ENCODE data around the gene KRT38. TPM values are rescaled to one million over a fixed set of nuclear protein-coding genes. Genes with fewer than 3 reads are reported as not detected.

The KRT38 gene
- polyA plus RNA-seq, 1 of the 3 experiments (the other 2 are of a cell fraction): not detected

- no peak within 1 kb of the TSS for H2AFZ ChIP-seq (ENCODE audit: low read depth)
- no peaks in the 10 kb centered on the region for H3K9me2 ChIP-seq
- WGBS (ENCODE audit: low lambda C conversion rate): 78% methylated on average over 1 of the region's 2 CpGs
- H3F3A ChIP-seq (replicated peaks; ENCODE audit: insufficient read depth): no peaks in the 10 kb centered on the region
- no peaks in the 10 kb centered on the region for H4K20me1 ChIP-seq (ENCODE audit: insufficient read depth)
- ChIA-PET POLR2A (no interaction called here), CTCF (interaction anchor here (1.3 to 1.4 kb wide), 2 partner anchors 31 to 68 kb away, joined by 3 to 9 read pairs; no protein-coding TSS in a partner anchor)
- H3K36me3 ChIP-seq (replicated peaks in 1 of 2; ENCODE audit: control insufficient read depth in 1 of 2, insufficient read depth in 2 of 2, low read length in 1 of 2): no peaks in the 10 kb centered on the region
- no peak within 1 kb of the TSS for H3K4me2 ChIP-seq
- no peaks in the 10 kb centered on the region for H3K27me3 ChIP-seq (ENCODE audit: insufficient read depth)
- no peak within 1 kb of the TSS for H3K4me3 ChIP-seq (ENCODE audit: low read depth in 2 of 2, low read length in 1 of 2)
- no peaks in the 10 kb centered on the region for H3K79me2 ChIP-seq (ENCODE audit: insufficient read depth)
- H3K4me1 ChIP-seq (ENCODE audit: control insufficient read depth in 1 of 2, insufficient read depth in 2 of 2, low read depth in 1 of 2, low read length in 1 of 2): peaks cover 0 to 14% of the 10 kb centered on the region in 2 experiments; a peak in 1 of 4 replicates
- no peak within 1 kb of the TSS for H3K27ac ChIP-seq (ENCODE audit: low read depth in 2 of 2, low read length in 1 of 2)
- DNase-seq: no peak
- no peak for TF ChIP-seq EP300 (IDR thresholded peaks at IDR 0.05; ENCODE audit: borderline replicate concordance in 1 of 2, low read depth in 1 of 2, low read length in 1 of 2)
- TF ChIP-seq GATA2 (CRISPR knock-in tag; IDR thresholded peaks at IDR 0.05): no peak
- no peak for TF ChIP-seq YY1 (IDR thresholded peaks at IDR 0.05; ENCODE audit: low read depth)
- no peak for TF ChIP-seq MXI1 (IDR thresholded peaks at IDR 0.05; ENCODE audit: low read depth, low read length)
- no peak for TF ChIP-seq FOXJ3 (CRISPR knock-in tag; IDR thresholded peaks at IDR 0.05)
- TF ChIP-seq MAX (IDR thresholded peaks at IDR 0.05; ENCODE audit: low read depth): no peak
- no peak for TF ChIP-seq JUND (IDR thresholded peaks at IDR 0.05)
- no peak for TF ChIP-seq USF1 (IDR thresholded peaks at IDR 0.05; ENCODE audit: borderline replicate concordance, low read depth)
- no peak for TF ChIP-seq CTCF (IDR thresholded peaks at IDR 0.05)
- TF ChIP-seq PBX3 (IDR thresholded peaks at IDR 0.05): no peak
- no peak for TF ChIP-seq CHD2 (IDR thresholded peaks at IDR 0.05; ENCODE audit: low read length, partially characterized antibody)
- no peak within 1 kb of the TSS for H3K9ac ChIP-seq
- H3K9me3 ChIP-seq: no peaks in the 10 kb centered on the region
These were observed 40.3 kb upstream of the KRT38 start, which contains the start of gene KRT35 for GRCh38 chr17:41481036-41481435. TSS of gene KRT35 (minus strand) at chr17:41481151. CDS start at chr17:41481097, 54 bp downstream.

GRCh38 chr17:41480581-41480980, 39.8 kb upstream of the KRT38 start:
- Histone ChIP-seq H2AFZ (ENCODE audit: low read depth) (no peak overlapping the region), H3K4me3 (ENCODE audit: low read depth in 2 of 2, low read length in 1 of 2) (no peak overlapping the region), H3K4me1 (ENCODE audit: control insufficient read depth in 1 of 2, insufficient read depth in 2 of 2, low read depth in 1 of 2, low read length in 1 of 2) (peaks cover 0 to 14% of the 10 kb centered on the region in 2 experiments; a peak in 1 of 4 replicates), H3K79me2 (ENCODE audit: insufficient read depth) (no peaks in the 10 kb centered on the region), H3K9me3 (no peaks in the 10 kb centered on the region), H3K36me3 (replicated peaks in 1 of 2; ENCODE audit: control insufficient read depth in 1 of 2, insufficient read depth in 2 of 2, low read length in 1 of 2) (no peaks in the 10 kb centered on the region), H4K20me1 (ENCODE audit: insufficient read depth) (no peaks in the 10 kb centered on the region), H3F3A (replicated peaks; ENCODE audit: insufficient read depth) (no peaks in the 10 kb centered on the region), H3K9ac (no peak overlapping the region), H3K4me2 (no peak overlapping the region), H3K27me3 (ENCODE audit: insufficient read depth) (no peaks in the 10 kb centered on the region), H3K9me2 (no peaks in the 10 kb centered on the region), H3K27ac (ENCODE audit: low read depth in 2 of 2, low read length in 1 of 2) (no peak overlapping the region)
- ChIA-PET POLR2A (no interaction called here), CTCF (interaction anchor here (1.1 to 1.4 kb wide), 4 partner anchors 31 to 69 kb away, joined by 3 to 9 read pairs (median 3); no protein-coding TSS in a partner anchor)
- 90% methylated on average over 9 of the region's 10 CpGs for WGBS (ENCODE audit: low lambda C conversion rate)
- DNase-seq: no peak
- TF ChIP-seq JUND (IDR thresholded peaks at IDR 0.05): no peak
- no peak for TF ChIP-seq FOXJ3 (CRISPR knock-in tag; IDR thresholded peaks at IDR 0.05)
- TF ChIP-seq EP300 (IDR thresholded peaks at IDR 0.05; ENCODE audit: borderline replicate concordance in 1 of 2, low read depth in 1 of 2, low read length in 1 of 2): no peak
- no peak for TF ChIP-seq TEAD4 (IDR thresholded peaks at IDR 0.05; ENCODE audit: borderline replicate concordance, insufficient read depth)
